Astrocyte (in vitro differentiated cells and primary cell): Measurements from ENCODE around the gene PCK2. TPM values are rescaled to one million over a fixed set of nuclear protein-coding genes. Genes with fewer than 3 reads are reported as not detected.

ENCODE experiments used
- DNase-seq: peaks from one replicate; pipeline ENCODE4 v3.0.0-alpha.2; 2010; ENCODE audit warnings: low read depth
- FAIRE-seq: peaks from 2 replicates; lab custom pipeline; 2011; peaks lifted over from hg19 to GRCh38; lab: Jason Lieb, UNC
- H2AFZ ChIP-seq: 2 replicates; pipeline ENCODE4 v1.6.0; 2012; ENCODE audit warnings: low read depth, low read length, inconsistent platforms
- H3K27ac ChIP-seq: 2 replicates; pipeline ENCODE4 v1.5.1; 2011; ENCODE audit warnings: low read depth, low read length, inconsistent platforms
- H3K27me3 ChIP-seq: 2 replicates; pipeline ENCODE4 v1.6.0; 2011; ENCODE audit warnings: low read length, inconsistent platforms; ENCODE audit not compliant: insufficient read depth
- H3K36me3 ChIP-seq: 2 replicates; pipeline ENCODE4 v1.5.1; 2011; ENCODE audit warnings: low read length, inconsistent platforms; ENCODE audit not compliant: insufficient read depth
- H3K4me1 ChIP-seq: 2 replicates; pipeline ENCODE4 v1.5.1; 2011; ENCODE audit warnings: low read length, inconsistent platforms; ENCODE audit not compliant: insufficient read depth
- H3K4me2 ChIP-seq: 2 replicates; pipeline ENCODE4 v1.6.0; 2012; ENCODE audit warnings: low read length, inconsistent platforms
- H3K4me3 ChIP-seq: 2 replicates; pipeline ENCODE4 v1.5.1; 2011; ENCODE audit warnings: low read depth, mild to moderate bottlenecking, low read length, inconsistent platforms; ENCODE audit not compliant: insufficient read depth
- H3K79me2 ChIP-seq: 2 replicates; pipeline ENCODE4 v1.6.0; 2012; ENCODE audit warnings: mild to moderate bottlenecking, low read length, inconsistent platforms; ENCODE audit not compliant: insufficient read depth
- H3K9ac ChIP-seq: 2 replicates; pipeline ENCODE4 v1.6.0; 2012; ENCODE audit warnings: mild to moderate bottlenecking, low read length, inconsistent platforms
- H3K9me3 ChIP-seq: 2 replicates; pipeline ENCODE4 v1.5.1; 2012; ENCODE audit warnings: low read depth, mild to moderate bottlenecking, low read length, inconsistent platforms; ENCODE audit not compliant: insufficient read depth
- H4K20me1 ChIP-seq: 2 replicates; pipeline ENCODE4 v1.6.0; 2012; ENCODE audit warnings: low read length, inconsistent platforms; ENCODE audit not compliant: insufficient read depth
- H3K27ac Mint-ChIP-seq: one replicate; pipeline ENCODE4 v1.8.0; 2021; ENCODE audit warnings: mild to moderate bottlenecking, mixed read lengths; ENCODE audit not compliant: unreplicated experiment
- H3K27me3 Mint-ChIP-seq: one replicate; pipeline ENCODE4 v1.8.0; 2021; ENCODE audit warnings: low read depth, mixed read lengths; ENCODE audit not compliant: unreplicated experiment
- H3K36me3 Mint-ChIP-seq: one replicate; pipeline ENCODE4 v1.8.0; 2021; ENCODE audit warnings: low read depth, mixed read lengths; ENCODE audit not compliant: unreplicated experiment
- H3K4me1 Mint-ChIP-seq: one replicate; pipeline ENCODE4 v1.8.0; 2021; ENCODE audit warnings: low read depth, mixed read lengths; ENCODE audit not compliant: unreplicated experiment
- H3K4me3 Mint-ChIP-seq: one replicate; pipeline ENCODE4 v1.8.0; 2021; ENCODE audit warnings: mild to moderate bottlenecking, moderate library complexity, mixed read lengths; ENCODE audit not compliant: unreplicated experiment
- H3K9me3 Mint-ChIP-seq: one replicate; pipeline ENCODE4 v1.8.0; 2021; ENCODE audit warnings: mild to moderate bottlenecking, mixed read lengths; ENCODE audit not compliant: unreplicated experiment
- EZH2 ChIP-seq: IDR thresholded peaks from 2 replicates; pipeline ENCODE4 v1.6.1; 2012; ENCODE audit warnings: mild to moderate bottlenecking, low read length, inconsistent platforms; ENCODE audit not compliant: insufficient read depth
- total RNA-seq: library from RNA; stranded (reverse); gene quantifications from 2 replicates; pipeline ENCODE4 v1.2.1, GENCODE V29; 2021
- TF ChIP-seq, protein P1 (sequence below): IDR thresholded peaks from 2 replicates; pipeline ENCODE4 v1.5.1; 2011; ENCODE audit warnings: low read depth, mild to moderate bottlenecking, inconsistent platforms, low read length, moderate library complexity; ENCODE audit not compliant: insufficient read depth

Gene PCK2
- total RNA-seq, 1 donor from 2014 or later = 73.8 TPM

DNA sequence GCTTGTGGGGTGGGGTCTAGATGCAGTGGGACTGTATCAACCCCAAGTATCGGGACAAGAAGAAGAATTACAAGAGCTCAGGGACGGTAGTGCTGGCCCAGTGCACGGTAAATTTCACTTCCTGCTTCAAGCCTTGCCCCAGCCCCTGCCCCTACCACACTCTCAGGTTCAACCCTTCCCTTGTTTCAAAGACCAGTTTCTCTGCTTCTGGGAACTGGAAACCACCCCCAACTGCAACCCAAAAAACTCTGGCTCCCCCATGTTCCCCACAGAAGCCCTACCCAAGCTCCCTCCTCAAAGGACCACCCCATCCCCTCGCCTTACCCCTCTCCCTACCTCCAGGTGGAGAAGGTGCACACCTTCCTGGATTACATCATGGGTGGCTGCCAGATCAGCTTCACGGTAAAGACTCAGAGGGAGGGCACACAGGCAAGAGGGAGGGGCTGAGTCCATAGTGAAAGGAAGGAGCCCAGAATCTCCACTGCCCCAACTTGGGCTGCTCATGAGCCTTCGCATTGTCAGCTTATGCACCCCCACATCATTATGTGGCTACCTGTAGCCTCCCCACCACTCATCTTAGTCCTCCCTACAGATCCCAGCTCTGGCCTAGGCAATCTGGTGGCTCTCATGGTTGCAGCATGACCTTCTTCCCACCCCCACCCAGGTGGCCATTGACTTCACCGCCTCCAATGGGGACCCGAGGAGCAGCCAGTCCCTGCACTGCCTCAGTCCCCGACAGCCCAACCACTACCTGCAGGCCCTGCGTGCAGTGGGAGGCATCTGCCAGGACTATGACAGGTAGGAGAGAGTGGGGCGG, 18.4 kb upstream of the PCK2 start:
- peaks cover 72% of the 10 kb centered on the region for H3K27me3 Mint-ChIP-seq
- Histone ChIP-seq H4K20me1 (no peaks in the 10 kb centered on the region), H3K9ac (no peak overlapping the region), H2AFZ (no peak overlapping the region), H3K4me3 (no peak overlapping the region), H3K79me2 (no peaks in the 10 kb centered on the region), H3K4me1 (peaks cover 2% of the 10 kb centered on the region), H3K27me3 (peaks cover 18% of the 10 kb centered on the region), H3K27ac (no peak overlapping the region), H3K36me3 (no peaks in the 10 kb centered on the region), H3K4me2 (no peak overlapping the region), H3K9me3 (no peaks in the 10 kb centered on the region)
- no peak overlapping the region for H3K27ac Mint-ChIP-seq
- FAIRE-seq = no peak
- peaks cover 2% of the 10 kb centered on the region for H3K36me3 Mint-ChIP-seq
- no peak for DNase-seq
- no peak overlapping the region for H3K4me3 Mint-ChIP-seq
- TF ChIP-seq, protein P1, sequence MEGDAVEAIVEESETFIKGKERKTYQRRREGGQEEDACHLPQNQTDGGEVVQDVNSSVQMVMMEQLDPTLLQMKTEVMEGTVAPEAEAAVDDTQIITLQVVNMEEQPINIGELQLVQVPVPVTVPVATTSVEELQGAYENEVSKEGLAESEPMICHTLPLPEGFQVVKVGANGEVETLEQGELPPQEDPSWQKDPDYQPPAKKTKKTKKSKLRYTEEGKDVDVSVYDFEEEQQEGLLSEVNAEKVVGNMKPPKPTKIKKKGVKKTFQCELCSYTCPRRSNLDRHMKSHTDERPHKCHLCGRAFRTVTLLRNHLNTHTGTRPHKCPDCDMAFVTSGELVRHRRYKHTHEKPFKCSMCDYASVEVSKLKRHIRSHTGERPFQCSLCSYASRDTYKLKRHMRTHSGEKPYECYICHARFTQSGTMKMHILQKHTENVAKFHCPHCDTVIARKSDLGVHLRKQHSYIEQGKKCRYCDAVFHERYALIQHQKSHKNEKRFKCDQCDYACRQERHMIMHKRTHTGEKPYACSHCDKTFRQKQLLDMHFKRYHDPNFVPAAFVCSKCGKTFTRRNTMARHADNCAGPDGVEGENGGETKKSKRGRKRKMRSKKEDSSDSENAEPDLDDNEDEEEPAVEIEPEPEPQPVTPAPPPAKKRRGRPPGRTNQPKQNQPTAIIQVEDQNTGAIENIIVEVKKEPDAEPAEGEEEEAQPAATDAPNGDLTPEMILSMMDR = no peak
- TF ChIP-seq EZH2 = no peak
- H3K9me3 Mint-ChIP-seq = no peaks in the 10 kb centered on the region
- no peaks in the 10 kb centered on the region for H3K4me1 Mint-ChIP-seq

DNA sequence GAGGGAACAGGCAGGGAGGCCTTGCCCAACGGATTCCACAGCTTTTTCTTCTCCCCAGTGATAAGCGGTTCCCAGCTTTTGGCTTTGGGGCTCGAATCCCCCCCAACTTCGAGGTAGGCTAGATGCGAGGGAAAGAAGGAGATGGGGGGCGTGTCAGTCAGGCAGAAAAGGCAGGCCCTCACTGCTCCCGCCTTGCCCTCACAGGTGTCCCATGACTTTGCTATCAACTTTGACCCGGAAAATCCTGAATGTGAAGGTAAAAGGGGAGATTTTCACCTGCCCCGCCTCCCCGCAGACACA, 17.9 kb upstream of the PCK2 start:
- Histone ChIP-seq H3K9me3 (no peaks in the 10 kb centered on the region), H2AFZ (no peak overlapping the region), H3K27me3 (peaks cover 20% of the 10 kb centered on the region), H3K4me3 (no peak overlapping the region), H3K27ac (no peak overlapping the region), H3K79me2 (no peaks in the 10 kb centered on the region), H3K9ac (no peak overlapping the region), H3K4me1 (peaks cover 7% of the 10 kb centered on the region), H3K36me3 (no peaks in the 10 kb centered on the region), H4K20me1 (no peaks in the 10 kb centered on the region), H3K4me2 (no peak overlapping the region)
- Mint-ChIP-seq H3K4me1 (no peaks in the 10 kb centered on the region), H3K4me3 (no peak overlapping the region), H3K27me3 (peaks cover 70% of the 10 kb centered on the region), H3K36me3 (peaks cover 2% of the 10 kb centered on the region), H3K27ac (no peak overlapping the region), H3K9me3 (no peaks in the 10 kb centered on the region)
- DNase-seq (no peak), FAIRE-seq (no peak)
- no peak for TF ChIP-seq EZH2
- TF ChIP-seq, protein P1 = no peak

DNA sequence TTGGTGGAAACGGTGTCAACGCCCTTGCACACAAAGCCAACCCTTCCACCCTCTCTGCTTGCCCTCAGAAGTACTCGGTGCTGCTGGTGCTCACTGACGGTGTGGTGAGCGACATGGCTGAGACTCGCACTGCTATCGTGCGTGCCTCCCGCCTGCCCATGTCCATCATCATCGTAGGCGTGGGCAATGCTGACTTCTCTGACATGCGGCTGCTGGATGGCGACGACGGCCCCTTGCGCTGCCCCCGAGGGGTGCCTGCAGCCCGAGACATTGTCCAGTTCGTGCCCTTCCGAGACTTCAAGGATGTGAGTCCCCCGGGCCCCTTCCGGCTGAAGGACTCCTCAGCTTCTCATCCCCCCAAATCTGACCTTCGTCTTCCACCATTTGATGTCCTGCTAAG, 17.0 kb upstream of the PCK2 start:
- Mint-ChIP-seq H3K4me3 (no peak overlapping the region), H3K4me1 (no peaks in the 10 kb centered on the region), H3K36me3 (no peaks in the 10 kb centered on the region), H3K27me3 (peaks cover 70% of the 10 kb centered on the region), H3K9me3 (no peaks in the 10 kb centered on the region), H3K27ac (no peak overlapping the region)
- TF ChIP-seq, protein P1 = no peak
- no peak overlapping the region for H3K9ac ChIP-seq
- no peak overlapping the region for H3K4me3 ChIP-seq
- H3K4me1 ChIP-seq = peaks cover 10% of the 10 kb centered on the region
- FAIRE-seq = no peak
- no peak overlapping the region for H2AFZ ChIP-seq
- H4K20me1 ChIP-seq = no peaks in the 10 kb centered on the region
- H3K79me2 ChIP-seq = no peaks in the 10 kb centered on the region
- no peak overlapping the region for H3K27ac ChIP-seq
- peaks cover 22% of the 10 kb centered on the region for H3K27me3 ChIP-seq
- DNase-seq = no peak
- H3K4me2 ChIP-seq = no peak overlapping the region
- H3K9me3 ChIP-seq = no peaks in the 10 kb centered on the region
- H3K36me3 ChIP-seq = no peaks in the 10 kb centered on the region
